Endodermal cell (in vitro differentiated cells): Measurements from ENCODE around the gene REPS2. TPM values are rescaled to one million over a fixed set of nuclear protein-coding genes. Genes with fewer than 3 reads are reported as not detected.

Source experiments
- DNase-seq: peaks from one replicate; pipeline ENCODE4 v3.0.0-alpha.2; 2017
- H3K27ac ChIP-seq: 2 replicates; pipeline ENCODE4 v1.5.1; 2013; ENCODE audit warnings: mild to moderate bottlenecking, low read depth, low read length, moderate library complexity
- H3K27me3 ChIP-seq: 2 replicates; pipeline ENCODE4 v1.6.1; 2013; ENCODE audit warnings: mild to moderate bottlenecking, low read length, moderate library complexity; ENCODE audit not compliant: insufficient read depth, control insufficient read depth, poor library complexity, severe bottlenecking
- H3K36me3 ChIP-seq: 2 replicates; pipeline ENCODE4 v1.7.0; 2013; ENCODE audit warnings: mild to moderate bottlenecking, low read length, moderate library complexity; ENCODE audit not compliant: control insufficient read depth, insufficient read depth
- H3K4me1 ChIP-seq: one replicate; pipeline ENCODE4 v1.7.0; 2013; ENCODE audit warnings: low read length; ENCODE audit not compliant: control insufficient read depth, insufficient read depth
- H3K4me3 ChIP-seq: 2 replicates; pipeline ENCODE4 v1.5.1; 2013; ENCODE audit warnings: mild to moderate bottlenecking, low read length, moderate library complexity
- H3K9ac ChIP-seq: 2 replicates; pipeline ENCODE4 v1.6.1; 2013; ENCODE audit warnings: mild to moderate bottlenecking, low read length, moderate library complexity; ENCODE audit not compliant: poor library complexity, severe bottlenecking; ENCODE audit errors: extremely low read depth
- H3K9me3 ChIP-seq: 2 replicates; pipeline ENCODE4 v1.6.1; 2013; ENCODE audit warnings: mild to moderate bottlenecking, low read length, moderate library complexity; ENCODE audit not compliant: control insufficient read depth
- H3K27ac Mint-ChIP-seq: 2 replicates; pipeline ENCODE4 v1.8.0; 2020; ENCODE audit warnings: mixed read lengths
- H3K27me3 Mint-ChIP-seq: 2 replicates; pipeline ENCODE4 v1.8.0; 2021; ENCODE audit warnings: mild to moderate bottlenecking, mixed read lengths; ENCODE audit not compliant: insufficient read depth
- H3K36me3 Mint-ChIP-seq: 2 replicates; pipeline ENCODE4 v1.8.0; 2020; ENCODE audit warnings: low read depth, mixed read lengths
- H3K4me1 Mint-ChIP-seq: 2 replicates; pipeline ENCODE4 v1.8.0; 2020; ENCODE audit warnings: mixed read lengths
- H3K4me3 Mint-ChIP-seq: 2 replicates; pipeline ENCODE4 v1.8.0; 2020; ENCODE audit warnings: mild to moderate bottlenecking, moderate library complexity, mixed read lengths
- H3K9me3 Mint-ChIP-seq: 2 replicates; pipeline ENCODE4 v1.8.0; 2020; ENCODE audit warnings: mild to moderate bottlenecking, mixed read lengths
- WGBS, 2 experiments: methylation state at CpG; one replicate each; pipeline versions ENCODE4 v1.1.5 to v1.1.7; 2013; ENCODE audit warnings: missing lambda C conversion rate in 2 of 2, mixed read lengths in 1 of 2; ENCODE audit not compliant: insufficient coverage in 1 of 2, insufficient read length in 1 of 2; 5-methylcytosine and 5-hydroxymethylcytosine counted together
- total RNA-seq, 2 donors: library from RNA; stranded (reverse); fragmentation: NEBNext Ultra II Directional in 1 of 2; extraction: Animal tissue kit (Norgen Biotek cat#: 25700) in 1 of 2; gene quantifications; 2 replicates in 1 of 2; 3 replicates in 1 of 2; pipeline ENCODE4 v1.2.1, GENCODE V29; 2021
- TF ChIP-seq, protein P1 (sequence below): fragments of 200-600 bp; sonication (generic); conservative IDR thresholded peaks from 2 replicates; pipeline ENCODE4 v1.5.0; 2021; ENCODE audit warnings: antibody characterized with exemption, mild to moderate bottlenecking

REPS2 gene
- total RNA-seq, 2 donors from 2014 or later = 4.3 to 16.6 TPM

DNA sequence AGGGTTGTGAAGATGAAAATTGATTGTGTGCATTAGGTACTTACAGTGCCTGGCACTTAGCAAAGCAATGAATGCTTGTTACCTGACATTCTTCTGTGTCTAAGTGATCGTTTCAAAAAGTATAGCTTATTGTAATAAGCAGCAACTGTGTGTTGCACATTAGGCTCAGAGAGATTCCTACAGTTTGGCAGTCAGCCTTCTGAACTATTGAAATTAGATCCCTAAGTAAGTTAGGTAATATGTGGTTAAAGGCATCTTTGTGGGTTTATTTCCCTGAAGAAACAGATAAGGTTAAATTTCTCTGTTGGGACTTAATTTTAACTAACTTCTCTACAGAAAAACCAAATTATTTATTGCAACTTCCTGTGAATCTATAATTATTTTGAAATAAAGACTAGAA lies 93.4 kb downstream of the REPS2 start:
- Mint-ChIP-seq H3K27me3 (no peaks in the 10 kb centered on the region), H3K36me3 (peaks cover 15% of the 10 kb centered on the region), H3K4me3 (no peak overlapping the region), H3K9me3 (peaks cover 3% of the 10 kb centered on the region), H3K27ac (no peak overlapping the region), H3K4me1 (no peaks in the 10 kb centered on the region)
- no peaks in the 10 kb centered on the region for H3K27me3 ChIP-seq
- H3K9ac ChIP-seq = no peak overlapping the region
- WGBS, 2 experiments = 100% methylated on average over 1 of the region's 1 CpG; no CpG with 5 or more reads in 1 of the 2 experiments
- TF ChIP-seq, protein P1, sequence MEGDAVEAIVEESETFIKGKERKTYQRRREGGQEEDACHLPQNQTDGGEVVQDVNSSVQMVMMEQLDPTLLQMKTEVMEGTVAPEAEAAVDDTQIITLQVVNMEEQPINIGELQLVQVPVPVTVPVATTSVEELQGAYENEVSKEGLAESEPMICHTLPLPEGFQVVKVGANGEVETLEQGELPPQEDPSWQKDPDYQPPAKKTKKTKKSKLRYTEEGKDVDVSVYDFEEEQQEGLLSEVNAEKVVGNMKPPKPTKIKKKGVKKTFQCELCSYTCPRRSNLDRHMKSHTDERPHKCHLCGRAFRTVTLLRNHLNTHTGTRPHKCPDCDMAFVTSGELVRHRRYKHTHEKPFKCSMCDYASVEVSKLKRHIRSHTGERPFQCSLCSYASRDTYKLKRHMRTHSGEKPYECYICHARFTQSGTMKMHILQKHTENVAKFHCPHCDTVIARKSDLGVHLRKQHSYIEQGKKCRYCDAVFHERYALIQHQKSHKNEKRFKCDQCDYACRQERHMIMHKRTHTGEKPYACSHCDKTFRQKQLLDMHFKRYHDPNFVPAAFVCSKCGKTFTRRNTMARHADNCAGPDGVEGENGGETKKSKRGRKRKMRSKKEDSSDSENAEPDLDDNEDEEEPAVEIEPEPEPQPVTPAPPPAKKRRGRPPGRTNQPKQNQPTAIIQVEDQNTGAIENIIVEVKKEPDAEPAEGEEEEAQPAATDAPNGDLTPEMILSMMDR = no peak
- no peaks in the 10 kb centered on the region for H3K9me3 ChIP-seq
- no peak overlapping the region for H3K27ac ChIP-seq
- no peak overlapping the region for H3K4me3 ChIP-seq
- no peaks in the 10 kb centered on the region for H3K36me3 ChIP-seq
- DNase-seq = no peak
- no peaks in the 10 kb centered on the region for H3K4me1 ChIP-seq

- H3K27ac Mint-ChIP-seq = no peak overlapping the region
- no peak for DNase-seq
- no peaks in the 10 kb centered on the region for H3K36me3 ChIP-seq
- no peak overlapping the region for H3K27ac ChIP-seq
- no peaks in the 10 kb centered on the region for H3K4me1 Mint-ChIP-seq
- TF ChIP-seq, protein P1 = no peak
- H3K36me3 Mint-ChIP-seq = peaks cover 15% of the 10 kb centered on the region
- H3K9ac ChIP-seq = no peak overlapping the region
- WGBS, 2 experiments = 89% methylated on average over 1 of the region's 1 CpG; no CpG with 5 or more reads in 1 of the 2 experiments
- no peaks in the 10 kb centered on the region for H3K9me3 ChIP-seq
- H3K9me3 Mint-ChIP-seq = peaks cover 3% of the 10 kb centered on the region
- H3K4me3 Mint-ChIP-seq = no peak overlapping the region
- no peak overlapping the region for H3K4me3 ChIP-seq
- no peaks in the 10 kb centered on the region for H3K4me1 ChIP-seq
- H3K27me3 ChIP-seq = no peaks in the 10 kb centered on the region
- H3K27me3 Mint-ChIP-seq = no peaks in the 10 kb centered on the region
Measured at GRCh38 chrX:17040711-17041110, 94.3 kb downstream of the REPS2 start.

DNA sequence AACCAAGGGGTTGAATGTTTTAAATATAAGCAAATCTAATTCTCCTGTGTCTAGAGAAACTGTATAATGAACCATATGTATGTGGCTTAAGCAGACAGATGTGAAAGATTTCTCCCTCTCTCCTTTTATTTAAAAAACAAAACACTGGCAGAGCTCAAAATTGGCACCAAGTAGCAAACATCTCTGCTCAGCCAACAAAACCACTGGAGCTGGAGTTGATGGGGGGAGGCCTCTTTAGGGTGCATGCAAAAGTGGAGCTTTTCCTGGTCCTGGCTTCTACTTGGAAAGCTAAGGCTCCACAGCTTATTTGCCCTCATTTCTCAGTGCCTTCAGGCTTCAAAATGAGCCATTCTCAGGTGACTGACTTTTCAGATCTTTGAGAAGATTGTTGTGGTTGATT lies 95.6 kb downstream of the REPS2 start:
- no peak overlapping the region for H3K27ac ChIP-seq
- no peaks in the 10 kb centered on the region for H3K9me3 ChIP-seq
- no peak overlapping the region for H3K9ac ChIP-seq
- TF ChIP-seq, protein P1 = no peak
- no peaks in the 10 kb centered on the region for H3K36me3 ChIP-seq
- H3K4me1 Mint-ChIP-seq = no peaks in the 10 kb centered on the region
- no peak overlapping the region for H3K27ac Mint-ChIP-seq
- H3K9me3 Mint-ChIP-seq = peaks cover 3% of the 10 kb centered on the region
- no peaks in the 10 kb centered on the region for H3K4me1 ChIP-seq
- no peaks in the 10 kb centered on the region for H3K27me3 ChIP-seq
- no peak overlapping the region for H3K4me3 ChIP-seq
- H3K4me3 Mint-ChIP-seq = no peak overlapping the region
- no peak for DNase-seq
- no peaks in the 10 kb centered on the region for H3K27me3 Mint-ChIP-seq
- H3K36me3 Mint-ChIP-seq = peaks cover 15% of the 10 kb centered on the region
